ENCODE measurements around the gene FSTL3.

The FSTL3 gene

DNA sequence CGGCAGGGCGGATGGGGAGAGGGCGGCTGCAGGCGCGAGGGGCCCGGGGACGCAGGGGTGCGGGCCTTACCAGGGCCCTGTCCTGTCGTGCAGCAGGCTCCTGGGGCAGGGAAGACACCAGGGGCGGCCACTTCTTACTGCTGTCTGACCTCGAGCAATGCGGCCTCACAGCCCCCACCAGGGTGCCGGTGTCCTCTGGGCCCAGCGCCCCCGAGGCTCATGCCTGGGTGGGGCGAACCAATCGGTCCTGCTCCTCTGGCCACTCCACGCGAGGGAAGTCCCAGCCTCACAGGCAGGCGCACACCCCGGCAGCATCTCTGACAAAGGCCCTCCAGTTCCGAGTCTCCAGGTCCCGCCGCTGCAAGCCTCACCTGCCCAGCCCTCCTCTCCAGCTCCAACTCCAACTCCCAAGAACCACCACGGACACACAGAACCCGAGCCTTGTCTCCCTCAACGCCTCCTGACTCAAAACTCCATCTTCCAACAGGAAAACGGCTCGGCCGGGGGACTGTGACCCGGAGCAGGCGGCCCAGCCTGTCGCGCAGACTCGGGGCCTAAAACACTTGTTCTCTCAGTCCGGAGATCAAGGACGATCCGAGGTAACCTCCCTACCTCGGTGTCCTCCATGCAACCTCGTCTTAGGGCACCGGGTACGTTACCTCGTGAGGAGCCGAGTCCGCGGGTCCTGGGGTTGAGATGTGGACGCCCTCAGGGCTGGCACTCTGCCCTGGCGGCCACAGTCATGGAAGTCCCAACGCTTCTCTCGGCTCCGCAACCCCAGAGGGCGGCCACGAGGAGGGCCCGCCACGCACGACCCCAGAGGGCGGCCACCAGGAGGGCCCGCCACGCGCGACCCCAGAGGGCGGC, 30.0 kb upstream of the FSTL3 start:
- no peak for DNase-seq

DNA sequence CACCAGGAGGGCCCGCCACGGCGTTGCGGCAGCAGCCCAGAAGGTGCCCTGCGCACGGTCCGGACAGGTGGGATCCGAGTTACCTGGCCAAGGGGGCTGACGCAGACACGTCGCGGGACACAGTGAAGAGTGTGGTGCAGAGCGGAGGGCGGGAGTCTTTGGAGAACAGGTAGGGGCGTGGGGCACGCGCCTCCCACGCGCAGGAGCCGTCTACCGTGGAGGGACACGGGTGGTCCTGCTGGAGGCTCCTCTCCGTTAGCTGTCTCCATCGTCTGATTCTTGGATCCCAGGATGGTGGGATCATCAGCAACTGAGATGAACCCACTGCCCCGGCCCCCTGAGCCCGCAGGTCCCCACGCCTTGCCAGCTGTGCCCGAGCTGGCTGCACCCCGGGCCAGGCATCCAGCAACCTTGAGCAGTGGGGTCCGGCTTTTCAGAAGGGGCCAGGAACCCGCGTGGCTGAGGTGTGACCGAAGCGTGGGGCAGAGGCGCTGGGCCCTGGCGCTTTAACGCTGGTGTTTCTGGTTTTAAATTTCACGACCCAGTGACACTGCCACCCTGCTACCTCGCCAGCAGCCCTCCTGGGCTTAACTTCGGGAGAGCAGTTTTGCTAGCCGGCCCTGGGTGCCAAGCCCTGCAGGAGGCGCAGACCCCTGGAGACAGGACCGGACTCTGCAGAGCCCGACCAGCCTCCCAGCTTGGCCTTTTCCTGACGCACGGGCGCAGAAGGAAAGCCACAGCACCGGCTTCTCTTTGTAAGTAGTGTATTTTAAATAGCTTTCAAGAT, 29.2 kb upstream of the FSTL3 start:
- no peak for DNase-seq

DNA sequence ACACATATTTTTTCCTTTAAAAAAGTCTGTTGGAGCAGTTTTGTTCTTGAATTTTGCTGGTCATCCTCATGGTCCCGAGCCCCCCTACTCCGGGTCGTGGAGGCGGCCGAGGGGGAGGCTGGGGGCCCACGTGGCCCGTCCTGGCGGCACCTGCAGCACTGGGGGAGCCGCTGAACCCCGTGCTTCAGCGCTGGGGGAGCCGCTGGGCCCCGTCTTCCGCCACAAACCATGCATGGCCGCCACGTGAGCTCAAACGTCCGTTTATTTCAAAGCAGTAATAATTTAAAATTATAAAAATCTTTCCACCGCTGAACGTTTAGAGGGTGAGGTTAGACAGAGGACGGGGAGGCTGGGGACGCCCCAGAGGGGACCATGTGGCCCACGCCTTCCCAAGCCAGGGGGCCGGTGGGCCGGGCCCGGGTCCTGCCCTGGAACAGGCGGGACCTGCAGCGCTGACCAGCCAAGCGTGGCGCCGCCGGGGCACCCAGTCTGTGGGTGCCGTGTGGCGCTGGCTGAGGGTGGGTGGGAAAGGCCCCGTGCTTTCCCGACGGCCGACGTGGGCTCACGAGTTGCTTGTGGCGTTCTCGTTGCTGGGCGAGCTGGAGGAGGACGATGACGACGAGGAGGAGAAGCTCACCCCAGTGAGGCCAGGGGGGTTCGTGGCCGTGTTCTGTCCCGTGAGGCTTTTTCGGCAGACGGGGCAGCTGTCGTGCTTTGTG, 28.5 kb upstream of the FSTL3 start:
- DNase-seq = no peak

DNA sequence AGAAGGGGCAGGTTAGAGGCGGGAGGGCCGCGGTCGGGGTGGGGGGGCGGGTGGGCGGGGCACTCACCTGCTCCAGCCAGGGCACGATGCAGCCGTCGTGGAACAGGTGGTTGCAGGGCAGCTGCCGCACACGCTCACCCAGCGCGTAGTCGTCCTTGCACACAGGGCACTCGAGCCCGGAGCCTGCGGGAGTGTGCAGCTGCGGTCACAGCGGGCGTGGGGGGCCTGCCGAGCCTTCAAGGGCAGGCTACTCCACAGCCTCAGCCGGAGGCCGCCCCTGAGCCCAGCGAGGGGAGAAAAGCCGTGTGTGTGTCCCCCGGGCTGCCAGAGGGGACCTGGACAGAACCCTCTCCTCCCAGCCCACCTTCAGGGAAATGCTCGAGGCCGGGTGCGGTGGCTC, 27.9 kb upstream of the FSTL3 start:
- DNase-seq = no peak

DNA sequence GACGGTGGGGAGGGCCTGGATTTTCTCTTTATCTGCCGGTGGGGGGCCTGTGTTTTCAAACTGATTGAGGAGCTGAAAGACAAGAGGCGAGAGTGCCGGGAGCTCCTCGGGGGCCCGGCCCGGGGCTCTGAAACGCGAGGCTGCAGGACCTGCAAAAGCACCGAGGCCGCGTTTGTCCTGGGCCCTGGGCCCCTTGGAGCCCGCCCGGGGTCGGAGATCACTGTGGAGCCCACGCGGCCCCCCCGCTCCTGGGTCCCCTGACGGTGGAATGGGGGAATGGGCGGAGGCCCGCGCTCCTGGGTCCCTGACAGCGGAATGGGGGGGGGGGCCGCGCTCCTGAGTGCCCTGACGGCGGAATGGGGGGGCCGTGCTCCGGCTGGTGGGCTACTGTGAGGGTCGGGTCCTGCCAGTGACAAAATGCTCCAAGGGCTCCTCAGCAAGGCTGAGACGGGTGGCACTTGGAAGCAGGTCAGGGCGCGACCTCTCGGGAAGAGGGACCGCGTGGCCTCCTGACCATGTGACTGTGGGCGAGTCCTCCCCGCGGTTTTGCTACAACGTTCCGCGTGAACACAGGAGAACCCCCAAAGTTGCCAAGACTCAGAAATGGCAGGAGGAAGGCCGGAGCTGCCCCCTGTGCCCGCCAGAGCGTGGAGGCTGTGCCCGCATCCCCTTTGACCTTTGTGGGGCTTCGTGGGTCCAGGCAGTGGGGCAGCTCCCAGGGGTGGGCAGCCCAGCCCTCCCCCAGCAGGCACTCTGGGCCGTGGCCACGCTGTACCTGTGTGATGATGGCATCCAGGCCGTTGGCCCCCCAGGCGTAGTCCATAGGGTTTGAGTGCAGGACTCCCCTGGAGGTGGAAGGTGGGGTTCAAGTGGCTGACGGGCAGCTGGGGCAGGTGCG, 27.0 kb upstream of the FSTL3 start:
- DNase-seq = no peak

DNA sequence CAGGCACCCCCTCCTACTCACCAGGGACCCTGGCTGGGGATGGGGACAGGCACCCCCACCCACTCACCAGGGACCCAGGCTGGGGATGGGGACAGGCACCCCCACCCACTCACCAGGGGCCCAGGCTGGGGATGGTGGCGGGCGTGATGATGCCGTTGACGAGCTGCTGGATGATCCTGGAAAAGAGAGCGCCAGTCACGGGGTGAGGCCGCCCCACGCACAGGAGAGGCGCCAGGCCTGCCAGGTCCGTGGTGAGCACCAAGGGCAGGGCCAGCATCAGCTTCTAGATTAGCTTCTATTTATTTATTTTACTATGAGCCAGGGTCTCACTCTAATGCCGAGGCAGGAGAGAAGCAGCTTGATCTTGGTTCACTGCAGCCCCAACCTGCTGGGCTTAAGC, 26.1 kb upstream of the FSTL3 start:
- DNase-seq = no peak

DNA sequence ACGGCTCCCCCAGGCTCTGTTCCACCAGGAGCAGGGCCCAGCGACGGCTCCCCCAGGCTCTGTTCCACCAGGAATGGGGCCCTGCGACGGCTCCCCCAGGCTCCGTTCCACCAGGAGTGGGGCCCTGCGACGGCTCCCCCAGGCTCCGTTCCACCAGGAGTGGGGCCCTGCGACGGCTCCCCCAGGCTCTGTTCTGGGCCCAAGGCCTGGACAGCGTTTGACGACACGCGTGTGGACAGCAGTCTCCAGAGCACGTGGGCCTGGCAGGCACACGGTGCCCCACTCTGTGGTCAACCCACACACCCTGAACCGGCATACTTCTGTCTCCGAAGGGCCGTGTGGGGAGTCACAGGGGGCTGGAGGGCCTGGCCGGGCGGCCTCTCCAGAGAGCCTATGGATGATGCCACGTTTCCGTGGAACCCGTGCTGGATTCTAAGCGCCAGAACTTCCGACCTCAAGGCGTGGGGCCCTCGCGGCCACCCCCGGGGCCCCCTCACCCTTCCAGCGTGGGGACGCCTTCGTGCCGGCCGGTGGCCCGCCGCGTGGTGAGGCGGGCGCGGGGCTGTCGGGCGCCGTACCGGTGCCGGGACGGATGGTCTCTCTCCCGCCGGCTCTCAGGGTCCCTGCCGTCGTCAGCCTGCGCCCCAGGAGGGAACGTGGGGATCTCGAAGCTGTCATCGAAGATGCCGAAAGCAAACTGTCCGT, 24.9 kb upstream of the FSTL3 start:
- DNase-seq = no peak

DNA sequence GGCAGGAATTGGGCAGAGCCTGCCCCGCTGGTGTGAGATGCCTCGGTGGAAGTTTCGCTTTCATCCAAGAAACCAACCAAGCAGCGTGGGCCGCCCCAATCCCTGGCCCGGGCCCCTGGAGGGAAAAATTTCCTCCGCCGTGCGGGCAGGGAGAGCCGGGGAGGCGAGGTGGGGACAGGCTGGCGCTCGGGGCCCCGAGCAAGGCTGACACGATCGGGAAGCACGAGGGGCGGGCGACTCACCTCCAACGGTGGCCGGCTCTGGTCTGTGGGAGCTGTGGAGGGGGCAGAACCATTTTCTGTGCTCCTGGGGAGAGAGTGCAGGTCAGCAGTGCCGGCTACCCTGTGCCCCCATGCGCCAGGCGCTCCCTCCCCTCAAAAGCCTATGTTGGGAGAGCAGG, 24.2 kb upstream of the FSTL3 start:
- DNase-seq = no peak

DNA sequence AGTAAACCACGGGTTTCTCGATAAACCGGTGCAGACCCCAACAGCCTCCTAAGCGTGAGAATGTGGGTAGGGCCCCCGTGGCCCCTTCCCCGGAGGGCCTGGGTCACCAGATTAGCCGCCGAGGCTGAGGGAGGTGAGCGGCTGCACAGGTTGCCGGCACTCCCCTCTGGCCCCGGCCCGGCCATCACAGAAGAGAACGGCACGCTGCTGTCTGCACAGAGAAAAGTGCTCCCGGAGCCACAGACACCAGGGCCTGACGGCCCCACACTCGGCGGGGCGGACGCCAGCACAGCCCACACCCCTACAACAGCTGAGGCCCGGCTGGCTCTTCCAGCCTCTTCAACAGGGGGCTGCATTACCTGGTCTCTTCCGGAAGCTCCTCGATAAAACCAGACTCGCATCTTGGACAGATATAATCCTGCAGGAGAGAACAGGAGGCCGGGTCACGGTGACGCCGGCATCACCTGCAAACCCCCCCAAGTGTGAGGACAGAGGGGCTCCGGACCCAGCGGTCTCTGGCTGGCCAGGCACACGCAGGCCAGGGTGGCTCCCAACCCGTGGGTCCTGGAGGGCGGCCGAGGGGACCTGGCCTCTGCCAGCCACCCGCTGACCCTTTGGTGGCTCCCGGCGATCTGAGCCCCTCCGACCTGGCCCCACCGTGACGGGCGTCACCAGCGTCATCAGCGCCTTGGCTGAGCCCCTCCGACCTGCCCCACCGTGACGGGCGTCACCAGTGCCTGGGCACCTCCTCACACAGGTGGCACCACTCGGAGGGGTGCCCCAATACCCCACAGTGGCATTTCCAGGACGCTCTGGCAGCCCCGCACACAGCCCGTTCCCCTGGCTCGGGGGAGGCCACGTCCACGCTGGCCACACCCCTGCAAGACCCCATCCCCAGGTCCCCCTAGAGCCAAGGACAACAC, 23.5 kb upstream of the FSTL3 start:
- DNase-seq = no peak

DNA sequence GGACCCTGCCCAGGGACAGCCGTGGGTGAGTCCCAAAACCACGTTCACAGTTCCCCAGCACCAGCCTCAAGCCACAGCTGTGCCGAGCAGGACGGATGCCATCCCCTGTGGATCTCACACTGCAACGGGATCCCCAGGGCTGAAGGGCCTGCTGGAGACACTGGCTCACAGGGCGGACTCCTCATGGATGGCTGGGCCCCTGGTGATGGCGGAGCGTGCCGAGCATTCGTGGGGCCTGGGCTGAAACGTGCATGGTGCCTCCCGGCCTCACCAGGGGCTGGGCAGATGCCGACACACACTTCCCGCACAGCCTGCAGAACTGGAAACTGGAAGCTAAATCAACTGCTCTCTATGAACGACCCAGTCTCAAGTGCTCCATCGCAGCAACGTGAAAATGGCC, 22.8 kb upstream of the FSTL3 start:
- DNase-seq = no peak

DNA sequence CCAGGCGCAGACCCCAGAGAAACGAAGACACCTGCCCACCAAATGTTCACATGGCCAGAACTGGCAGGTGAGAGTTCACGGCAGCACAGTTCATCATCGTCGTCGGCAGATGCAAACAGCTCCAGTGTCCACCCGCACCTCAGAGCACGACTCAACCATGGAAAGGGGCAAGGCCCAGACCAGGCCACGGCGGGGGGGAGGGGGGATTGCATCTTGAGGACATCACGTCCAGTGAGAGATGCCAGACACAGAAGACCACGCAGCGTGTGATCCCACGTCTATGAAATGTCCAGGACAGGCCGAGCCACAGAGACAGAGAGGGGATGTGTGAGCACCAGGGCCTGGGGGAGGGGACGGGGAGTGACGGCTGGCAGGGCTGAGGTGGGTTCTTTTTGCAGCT, 20.5 kb upstream of the FSTL3 start:
- no peak for DNase-seq

DNA sequence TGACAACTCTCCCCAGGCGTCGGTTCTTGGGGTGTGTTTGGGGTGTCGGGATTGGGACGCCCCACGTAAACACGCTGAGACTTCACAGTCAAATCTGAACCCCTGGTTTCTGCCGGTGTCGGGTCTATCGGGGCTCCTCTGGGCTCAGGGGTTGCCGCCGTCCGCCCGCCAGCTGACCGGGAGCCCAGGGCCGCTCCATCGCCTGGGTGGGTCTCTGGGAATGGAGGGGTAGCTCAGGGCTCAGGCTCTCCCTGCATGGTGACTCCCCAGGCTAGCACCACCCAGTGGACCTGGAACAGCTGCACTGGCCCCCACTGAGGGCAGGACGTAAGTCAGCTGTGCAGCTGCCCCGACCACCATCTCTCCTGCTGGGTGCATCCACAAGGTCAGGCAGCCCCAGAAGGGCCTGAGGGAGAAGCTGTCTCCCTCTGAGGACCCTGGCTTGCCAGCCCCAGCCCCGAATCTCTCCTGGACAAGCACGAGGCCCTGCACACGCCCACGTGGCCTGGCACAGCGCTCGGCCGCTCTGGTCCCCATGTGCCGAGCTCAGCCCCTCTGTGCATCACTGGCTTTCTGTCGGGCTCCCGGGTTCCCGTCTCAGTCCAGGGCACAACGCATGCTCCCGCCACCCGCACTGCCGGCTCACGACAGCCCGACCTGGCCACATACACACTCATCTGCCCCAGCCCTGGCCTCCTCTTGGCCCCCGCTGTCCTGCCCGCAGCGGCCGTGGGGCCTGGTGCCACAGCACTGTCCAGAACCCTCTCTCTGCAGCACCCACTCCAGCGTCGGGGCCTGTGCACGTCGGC, 19.2 kb upstream of the FSTL3 start:
- no peak for DNase-seq

DNA sequence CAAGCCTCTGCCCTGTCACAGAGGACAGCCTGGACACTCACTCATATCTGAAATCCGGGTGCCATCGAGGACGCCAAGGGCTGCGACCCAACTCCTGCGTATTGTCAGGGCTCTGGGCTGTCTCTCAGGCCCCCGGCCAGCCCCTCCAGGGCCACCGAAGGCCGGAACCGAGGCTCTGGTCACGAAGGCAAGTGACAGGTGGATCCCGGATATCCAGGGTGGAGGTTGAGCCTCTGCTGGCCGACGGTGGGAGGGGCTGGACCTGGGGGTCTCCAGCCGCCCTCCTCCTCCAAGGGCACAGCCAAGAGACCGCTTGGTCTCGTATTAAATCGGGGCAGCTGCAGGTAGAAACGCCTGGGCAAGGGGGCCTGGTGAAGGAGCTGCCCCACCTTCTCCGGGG, 18.6 kb upstream of the FSTL3 start:
- DNase-seq = no peak

DNA sequence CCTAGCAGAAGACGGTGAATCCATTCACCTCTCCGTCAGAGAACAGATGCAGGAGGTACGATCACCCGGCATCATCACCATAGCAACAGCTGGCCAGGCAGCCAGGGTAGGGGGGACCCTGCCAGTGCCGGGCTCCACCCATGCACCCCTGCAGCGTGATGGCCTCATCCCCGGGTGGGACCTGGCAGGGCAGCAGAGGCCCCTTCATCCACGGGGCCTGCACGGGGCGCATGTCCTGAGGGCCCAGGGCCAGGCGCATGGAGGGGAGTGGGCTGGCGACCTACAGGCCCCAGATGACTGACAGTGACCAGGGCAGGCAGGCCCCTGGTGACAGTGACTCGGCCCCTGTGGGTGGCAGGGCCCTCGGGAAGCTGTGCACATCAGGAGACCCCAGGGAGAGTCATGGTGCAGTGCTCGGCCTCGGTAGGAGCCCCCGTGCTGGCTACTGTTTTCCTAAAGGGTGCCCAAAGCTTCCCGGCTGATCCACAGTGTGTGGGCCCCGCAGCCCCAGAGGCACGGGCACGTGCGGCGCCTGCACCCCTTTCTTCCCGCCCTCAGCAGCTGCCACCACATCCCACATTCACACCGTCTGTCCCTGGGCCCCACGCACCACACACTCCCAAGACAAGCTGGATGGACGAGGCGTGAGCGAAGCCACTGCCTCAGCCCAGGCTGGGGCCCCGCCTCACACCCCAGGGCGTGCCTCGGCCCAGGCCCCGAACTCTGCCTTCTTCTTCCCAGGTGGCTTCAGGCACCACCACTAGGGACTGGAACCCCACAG, 17.9 kb upstream of the FSTL3 start:
- DNase-seq = no peak

DNA sequence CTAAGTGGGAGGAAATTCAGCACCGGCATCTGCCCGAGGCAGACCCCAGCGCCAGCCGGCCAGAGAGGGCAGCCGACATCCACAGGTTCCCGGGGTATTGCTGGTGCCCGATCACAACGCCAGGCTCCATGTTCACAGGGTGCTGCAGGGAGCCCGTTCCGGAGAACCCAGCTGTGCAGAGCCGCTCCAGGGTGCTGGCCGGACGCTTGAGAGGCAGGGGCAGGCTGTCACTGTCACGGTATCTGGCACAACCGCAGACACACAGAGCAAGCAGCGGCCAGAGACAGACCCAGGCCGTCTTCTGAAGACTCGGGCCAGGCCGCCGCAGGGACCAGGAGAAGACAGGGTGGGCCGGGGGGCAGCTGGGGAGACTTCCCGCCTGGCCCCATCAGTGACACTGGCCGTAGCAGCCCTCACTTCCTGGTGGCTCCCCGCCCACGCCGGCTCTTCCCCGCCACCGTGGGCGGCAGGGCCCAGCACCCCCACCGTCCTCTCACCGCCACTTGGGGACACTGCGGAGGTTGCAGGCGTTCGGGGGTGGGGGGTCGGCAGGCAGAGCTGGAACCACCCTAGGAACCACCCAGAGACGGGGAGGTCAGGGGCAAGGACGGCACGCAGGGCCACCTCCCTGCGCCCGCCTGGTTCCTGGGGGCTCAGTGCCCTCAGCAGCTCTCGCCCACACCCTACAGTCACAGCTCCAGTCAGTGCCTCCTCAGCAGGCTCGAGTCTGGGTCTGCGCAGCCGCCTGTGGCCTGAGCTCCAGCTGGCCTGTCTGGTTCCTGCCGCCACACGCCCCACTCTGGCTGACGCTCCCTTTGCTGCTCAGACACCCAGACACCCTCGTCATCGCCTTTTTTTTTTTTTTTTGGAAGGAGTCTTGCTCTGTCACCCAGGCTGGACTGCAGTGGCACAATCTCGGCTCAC, 17.0 kb upstream of the FSTL3 start:
- DNase-seq = no peak

DNA sequence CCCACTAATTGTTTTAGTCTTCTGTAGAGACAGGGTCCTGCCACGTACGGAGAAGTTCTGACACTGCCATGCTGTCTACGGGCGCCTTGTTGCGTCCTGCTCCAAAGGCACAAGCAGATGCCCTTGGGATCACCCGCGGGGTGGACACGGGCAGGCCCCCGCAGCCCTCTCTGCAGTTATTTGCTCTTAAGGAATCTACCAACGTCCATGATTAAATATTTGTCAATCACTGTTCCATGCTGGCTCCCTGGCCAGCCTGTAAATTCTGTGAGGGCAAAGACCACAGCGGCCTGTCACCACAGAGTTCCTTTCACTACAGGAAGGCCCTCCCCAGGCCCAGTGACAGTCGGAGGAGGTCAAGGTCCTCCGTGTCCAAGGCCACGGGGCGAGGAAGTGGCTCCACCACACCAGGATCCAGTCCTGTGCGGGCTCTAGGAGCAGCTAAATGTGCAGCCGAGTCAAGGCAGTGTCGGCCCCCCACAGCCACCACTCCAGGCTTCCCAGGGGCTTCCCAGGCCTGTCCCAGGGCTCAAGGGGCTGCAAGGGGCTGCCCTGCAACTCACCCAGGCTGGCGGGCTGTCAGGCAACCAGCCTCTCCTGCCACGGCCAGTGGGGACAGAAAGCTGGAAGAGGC, 15.3 kb upstream of the FSTL3 start:
- DNase-seq = no peak

DNA sequence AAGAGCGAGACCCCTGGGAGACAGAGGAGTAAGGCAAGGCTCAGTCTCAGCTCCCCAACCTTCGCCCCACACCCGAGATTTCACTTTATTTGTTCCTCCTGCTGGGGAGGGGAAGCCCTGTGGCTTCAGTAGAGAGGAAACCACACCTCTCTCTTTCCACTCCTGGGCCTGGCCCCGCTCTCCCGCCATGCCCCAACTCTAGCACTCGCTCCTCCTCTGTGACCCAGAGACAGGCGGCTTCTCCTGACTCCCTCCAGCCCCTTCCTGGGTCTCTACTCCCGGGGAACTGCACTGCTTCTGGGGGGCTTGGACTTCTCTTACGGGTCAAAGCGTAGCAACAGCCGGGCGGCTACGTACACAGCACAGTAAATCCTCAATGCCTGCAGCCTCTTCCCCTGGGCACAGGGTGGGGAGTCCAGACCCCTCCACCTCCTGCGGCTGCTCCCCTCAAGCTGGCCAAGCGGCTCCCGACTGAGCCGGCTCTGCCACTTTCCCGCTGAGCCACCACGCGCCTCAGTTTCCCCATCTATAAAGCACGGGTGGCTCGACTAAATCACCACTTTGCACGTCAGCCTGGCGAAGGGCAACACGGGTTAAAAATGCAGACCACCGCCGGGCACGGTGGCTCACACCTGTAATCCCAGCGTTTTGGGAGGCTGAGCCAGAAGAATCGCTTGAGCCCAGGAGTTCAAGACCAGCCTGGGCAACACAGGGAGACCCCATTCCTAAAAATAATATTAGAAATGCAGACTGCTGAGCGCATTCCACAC, 14.6 kb upstream of the FSTL3 start:
- DNase-seq = peak; percentile 82
